Natural killer cell (primary cell): ENCODE measurements around the gene COPS2. TPM values are rescaled to one million over a fixed set of nuclear protein-coding genes. Genes with fewer than 3 reads are reported as not detected.

Experiments
- ATAC-seq, 3 donors: fragments of 150-1000 bp in 2 of 3; fragments of 200-7000 bp in 1 of 3; cut with Tn5 transposase; 1 replicate in 1 of 3; 2 replicates in 2 of 3; pipeline ENCODE4 v1.10.0; 2021; ENCODE audit warnings: mild to moderate bottlenecking in 2 of 3, moderate library complexity in 2 of 3
- DNase-seq, 2 donors: peaks; one replicate each; pipeline versions ENCODE4 v3.0.0 to v3.0.0-alpha.2; 2013 to 2021; ENCODE audit warnings: mixed read lengths in 1 of 2
- H3K27ac ChIP-seq: one replicate; pipeline ENCODE4 v1.5.1; 2013; ENCODE audit warnings: mild to moderate bottlenecking, low read length
- H3K27me3 ChIP-seq: one replicate; pipeline ENCODE4 v1.6.1; 2013; ENCODE audit warnings: low read length; ENCODE audit not compliant: control insufficient read depth, insufficient read depth
- H3K36me3 ChIP-seq: one replicate; pipeline ENCODE4 v1.6.1; 2013; ENCODE audit warnings: low read length; ENCODE audit not compliant: control insufficient read depth, insufficient read depth
- H3K4me1 ChIP-seq: one replicate; pipeline ENCODE4 v1.6.1; 2013; ENCODE audit warnings: low read length; ENCODE audit not compliant: control insufficient read depth, insufficient read depth
- H3K4me3 ChIP-seq: one replicate; pipeline ENCODE4 v1.5.1; 2013; ENCODE audit warnings: low read length
- H3K9me3 ChIP-seq: one replicate; pipeline ENCODE4 v1.6.1; 2013; ENCODE audit warnings: low read length; ENCODE audit not compliant: control insufficient read depth, insufficient read depth
- H3K27ac Mint-ChIP-seq, 2 donors: one replicate each; pipeline ENCODE4 v1.8.0; 2022; ENCODE audit warnings: mild to moderate bottlenecking in 2 of 2, mixed read lengths in 2 of 2, moderate library complexity in 1 of 2
- H3K27me3 Mint-ChIP-seq, 2 donors: one replicate each; pipeline ENCODE4 v1.8.0; 2022; ENCODE audit warnings: low read depth in 2 of 2, mixed read lengths in 2 of 2
- H3K36me3 Mint-ChIP-seq: one replicate; pipeline ENCODE4 v1.8.0; 2022; ENCODE audit warnings: mixed read lengths
- H3K4me1 Mint-ChIP-seq, 2 donors: one replicate each; pipeline ENCODE4 v1.8.0; 2022; ENCODE audit warnings: mixed read lengths in 2 of 2
- H3K4me3 Mint-ChIP-seq: one replicate; pipeline ENCODE4 v1.8.0; 2022; ENCODE audit warnings: mild to moderate bottlenecking, moderate library complexity, mixed read lengths
- H3K9me3 Mint-ChIP-seq, 2 donors: one replicate each; pipeline ENCODE4 v1.8.0; 2022; ENCODE audit warnings: mixed read lengths in 2 of 2
- WGBS: methylation state at CpG from one replicate; pipeline ENCODE4 v1.1.7; 2013; ENCODE audit warnings: missing lambda C conversion rate; ENCODE audit not compliant: insufficient coverage; 5-methylcytosine and 5-hydroxymethylcytosine counted together
- intact Hi-C: fragments of 100-400 bp; cut with micrococcal nuclease; formaldehyde crosslinking; loops from one replicate; pipeline ENCODE4 v1.14.2; 2022
- total RNA-seq, 4 donors: library from RNA; stranded (reverse); fragments of 120-200 nt in 1 of 4; gene quantifications; one replicate each; pipeline versions ENCODE4 v1.2.3 to v1.2.4, GENCODE V29; 2013 to 2022
- TF ChIP-seq, protein P1 (sequence below): fragments of 200-600 bp; IDR thresholded peaks from one replicate; pipeline ENCODE4 v1.8.0; 2022; ENCODE audit warnings: antibody characterized with exemption

COPS2 gene
- total RNA-seq, 3 donors from 2014 or later (not counting 1 experiment from before 2014, with no cell fraction given) = 77.6 to 90.7 (median 89.3) TPM

DNA sequence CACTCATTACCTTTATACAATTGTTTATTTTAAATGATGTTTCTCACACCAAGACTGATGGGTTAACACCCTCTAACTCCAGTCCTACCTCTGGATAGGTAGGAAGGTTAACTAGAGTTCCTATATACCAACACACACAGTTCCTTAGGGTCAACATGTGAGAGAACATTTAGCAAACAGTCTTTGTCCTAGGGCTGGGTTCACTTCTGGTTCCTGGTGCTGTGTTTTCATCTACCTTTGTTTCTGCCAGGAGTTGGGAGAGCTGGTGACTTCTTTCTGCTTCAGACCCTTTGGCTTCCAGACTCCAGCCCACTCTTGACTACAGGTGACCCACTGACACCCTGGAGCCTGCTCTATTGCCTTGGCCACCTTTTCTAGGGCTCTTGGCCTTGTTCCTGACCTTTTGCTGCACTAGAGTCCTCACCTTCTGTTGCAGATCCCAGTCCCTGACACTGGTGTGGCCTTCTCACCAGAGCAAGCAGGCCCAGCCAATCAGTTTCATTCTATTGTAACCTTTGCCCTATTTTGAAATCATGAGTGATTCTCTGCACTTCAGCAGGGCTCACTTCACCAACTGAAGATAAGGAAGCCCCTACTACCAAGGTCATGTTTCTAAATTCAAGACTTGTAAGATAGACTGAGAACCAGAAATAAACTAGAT is 59.2 kb downstream of the COPS2 start:
- Mint-ChIP-seq H3K9me3 (no peaks in the 10 kb centered on the region), H3K4me3 (no peak overlapping the region), H3K4me1 (no peaks in the 10 kb centered on the region), H3K36me3 (no peaks in the 10 kb centered on the region), H3K27me3 (no peaks in the 10 kb centered on the region), H3K27ac (no peak overlapping the region)
- Histone ChIP-seq H3K27me3 (no peaks in the 10 kb centered on the region), H3K36me3 (peaks cover 3% of the 10 kb centered on the region), H3K4me1 (no peaks in the 10 kb centered on the region), H3K27ac (no peak overlapping the region), H3K4me3 (no peak overlapping the region), H3K9me3 (no peaks in the 10 kb centered on the region)
- TF ChIP-seq, protein P1, sequence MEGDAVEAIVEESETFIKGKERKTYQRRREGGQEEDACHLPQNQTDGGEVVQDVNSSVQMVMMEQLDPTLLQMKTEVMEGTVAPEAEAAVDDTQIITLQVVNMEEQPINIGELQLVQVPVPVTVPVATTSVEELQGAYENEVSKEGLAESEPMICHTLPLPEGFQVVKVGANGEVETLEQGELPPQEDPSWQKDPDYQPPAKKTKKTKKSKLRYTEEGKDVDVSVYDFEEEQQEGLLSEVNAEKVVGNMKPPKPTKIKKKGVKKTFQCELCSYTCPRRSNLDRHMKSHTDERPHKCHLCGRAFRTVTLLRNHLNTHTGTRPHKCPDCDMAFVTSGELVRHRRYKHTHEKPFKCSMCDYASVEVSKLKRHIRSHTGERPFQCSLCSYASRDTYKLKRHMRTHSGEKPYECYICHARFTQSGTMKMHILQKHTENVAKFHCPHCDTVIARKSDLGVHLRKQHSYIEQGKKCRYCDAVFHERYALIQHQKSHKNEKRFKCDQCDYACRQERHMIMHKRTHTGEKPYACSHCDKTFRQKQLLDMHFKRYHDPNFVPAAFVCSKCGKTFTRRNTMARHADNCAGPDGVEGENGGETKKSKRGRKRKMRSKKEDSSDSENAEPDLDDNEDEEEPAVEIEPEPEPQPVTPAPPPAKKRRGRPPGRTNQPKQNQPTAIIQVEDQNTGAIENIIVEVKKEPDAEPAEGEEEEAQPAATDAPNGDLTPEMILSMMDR = no peak
- intact Hi-C loops = no loop called here
- no peak for ATAC-seq
- no peak for DNase-seq

DNA sequence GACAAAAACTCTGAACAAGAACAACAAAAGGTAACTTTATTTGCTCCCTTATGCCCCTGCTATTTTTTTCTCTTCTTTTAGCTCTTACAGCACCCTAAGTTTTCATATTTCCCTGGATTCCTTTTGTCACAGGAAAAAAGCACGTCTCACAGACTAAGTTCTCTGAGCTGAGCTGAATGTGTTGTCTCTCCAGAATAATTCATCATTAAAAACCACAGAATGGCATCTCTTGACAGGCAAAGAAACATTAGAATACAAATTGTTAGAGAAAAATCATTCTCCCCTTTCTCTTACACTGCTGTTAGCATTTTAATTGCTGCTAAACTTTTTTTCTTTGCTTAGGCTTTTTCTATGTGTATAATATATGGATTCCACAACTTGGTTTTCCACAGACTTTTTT is 60.5 kb downstream of the COPS2 start:
- Mint-ChIP-seq H3K36me3 (no peaks in the 10 kb centered on the region), H3K4me1 (no peaks in the 10 kb centered on the region), H3K27me3 (no peaks in the 10 kb centered on the region), H3K4me3 (no peak overlapping the region), H3K27ac (no peak overlapping the region), H3K9me3 (no peaks in the 10 kb centered on the region)
- TF ChIP-seq, protein P1 = no peak
- Histone ChIP-seq H3K27ac (no peak overlapping the region), H3K4me1 (no peaks in the 10 kb centered on the region), H3K9me3 (no peaks in the 10 kb centered on the region), H3K4me3 (no peak overlapping the region), H3K27me3 (no peaks in the 10 kb centered on the region), H3K36me3 (no peaks in the 10 kb centered on the region)
- DNase-seq (no peak), ATAC-seq (no peak)
- WGBS = 40% methylated on average over 1 of the region's 1 CpG
- intact Hi-C loops = no loop called here

DNA sequence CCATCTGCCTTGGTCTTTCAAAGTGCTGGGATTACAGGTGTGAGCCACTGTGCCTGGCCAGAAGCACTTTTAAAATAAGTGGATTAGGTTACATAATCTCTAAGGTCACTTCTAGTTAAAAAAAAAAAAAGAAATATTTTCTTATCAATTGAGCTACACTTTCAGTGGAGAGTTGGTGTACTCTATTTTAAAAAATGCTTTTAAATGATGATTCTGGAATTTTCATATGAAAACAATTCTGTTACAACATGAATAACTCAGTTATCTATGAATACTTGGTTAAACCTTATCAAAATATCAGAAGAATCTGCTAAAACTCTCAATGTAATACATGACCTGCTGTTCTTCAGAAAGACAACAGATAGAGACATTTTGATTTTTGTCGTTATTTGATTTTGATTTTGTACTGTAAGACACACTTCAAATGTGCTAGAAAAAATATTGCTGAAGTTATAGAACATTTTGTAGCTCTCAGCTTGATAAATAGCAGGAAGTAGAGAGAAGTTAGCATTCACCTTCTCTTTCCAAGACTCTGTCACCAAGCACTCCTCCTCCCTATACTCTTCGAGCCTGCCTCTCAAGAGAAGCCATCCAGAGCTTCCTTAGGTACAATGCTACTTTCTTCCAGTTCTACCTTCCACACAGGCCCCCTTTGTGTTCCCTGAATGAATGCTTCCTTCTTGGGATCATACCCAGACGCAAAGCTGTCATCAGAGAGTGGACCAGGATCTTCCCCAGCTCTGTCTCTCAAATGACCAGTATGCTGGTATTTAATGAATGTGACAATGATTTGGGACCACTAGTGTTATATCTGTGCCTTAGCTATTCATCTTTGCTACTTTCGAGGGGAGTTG is 61.9 kb downstream of the COPS2 start:
- Histone ChIP-seq H3K27ac (no peak overlapping the region), H3K4me1 (no peaks in the 10 kb centered on the region), H3K27me3 (no peaks in the 10 kb centered on the region), H3K36me3 (no peaks in the 10 kb centered on the region), H3K9me3 (no peaks in the 10 kb centered on the region), H3K4me3 (no peak overlapping the region)
- H3K27me3 Mint-ChIP-seq = no peaks in the 10 kb centered on the region
- WGBS = 88% methylated on average over 3 of the region's 4 CpGs
- H3K9me3 Mint-ChIP-seq = no peaks in the 10 kb centered on the region
- no peak overlapping the region for H3K27ac Mint-ChIP-seq
- ATAC-seq (no peak), DNase-seq (no peak)
- no peak overlapping the region for H3K4me3 Mint-ChIP-seq
- no peaks in the 10 kb centered on the region for H3K36me3 Mint-ChIP-seq
- H3K4me1 Mint-ChIP-seq = no peaks in the 10 kb centered on the region
- TF ChIP-seq, protein P1 = no peak
- intact Hi-C loops = no loop called here
